Nephron progenitor cell (in vitro differentiated cells): Measurements from ENCODE around the gene IQCM.

Experiments used
- DNase-seq: peaks from one replicate; pipeline ENCODE4 v3.0.0; 2021
- H3K27ac Mint-ChIP-seq: 2 replicates; pipeline ENCODE4 v1.8.0; 2021; ENCODE audit warnings: mild to moderate bottlenecking, moderate library complexity, mixed read lengths
- H3K27me3 Mint-ChIP-seq: 2 replicates; pipeline ENCODE4 v1.8.0; 2021; ENCODE audit warnings: mild to moderate bottlenecking, low read depth, mixed read lengths; ENCODE audit not compliant: poor library complexity
- H3K36me3 Mint-ChIP-seq: 2 replicates; pipeline ENCODE4 v1.8.0; 2021; ENCODE audit warnings: low read depth, mixed read lengths
- H3K4me1 Mint-ChIP-seq: 2 replicates; pipeline ENCODE4 v1.8.0; 2021; ENCODE audit warnings: mixed read lengths
- H3K4me3 Mint-ChIP-seq: 2 replicates; pipeline ENCODE4 v1.8.0; 2021; ENCODE audit warnings: mild to moderate bottlenecking, moderate library complexity, mixed read lengths
- H3K9me3 Mint-ChIP-seq: 2 replicates; pipeline ENCODE4 v1.8.0; 2021; ENCODE audit warnings: mild to moderate bottlenecking, moderate library complexity, mixed read lengths
- CTCF ChIP-seq: fragments of 200-600 bp; sonication (generic); IDR thresholded peaks from 2 replicates; pipeline ENCODE4 v1.5.0; 2021; ENCODE audit warnings: antibody characterized with exemption

Gene IQCM

GRCh38 chr4:149790172-149790907 lies 25.3 kb downstream of the IQCM start:
- DNase-seq, result no peak
- no peaks in the 10 kb centered on the region for H3K36me3 Mint-ChIP-seq
- no peak overlapping the region for H3K4me3 Mint-ChIP-seq
- no peak overlapping the region for H3K27ac Mint-ChIP-seq
- no peak for TF ChIP-seq CTCF
- no peaks in the 10 kb centered on the region for H3K9me3 Mint-ChIP-seq
- H3K27me3 Mint-ChIP-seq, result peaks cover 4% of the 10 kb centered on the region
- H3K4me1 Mint-ChIP-seq, result no peaks in the 10 kb centered on the region

GRCh38 chr4:149788300-149788699 lies 27.3 kb downstream of the IQCM start:
- Mint-ChIP-seq H3K36me3 (no peaks in the 10 kb centered on the region), H3K4me1 (no peaks in the 10 kb centered on the region), H3K4me3 (no peak overlapping the region), H3K27ac (no peak overlapping the region), H3K27me3 (peaks cover 4% of the 10 kb centered on the region), H3K9me3 (no peaks in the 10 kb centered on the region)
- no peak for TF ChIP-seq CTCF
- DNase-seq, result no peak

- H3K9me3 Mint-ChIP-seq, result no peaks in the 10 kb centered on the region
Observed at GRCh38 chr4:149785696-149786431, 29.8 kb downstream of the IQCM start.

GRCh38 chr4:149784018-149784417 lies 31.6 kb downstream of the IQCM start:
- DNase-seq, result no peak
- Mint-ChIP-seq H3K27ac (no peak overlapping the region), H3K9me3 (no peaks in the 10 kb centered on the region), H3K36me3 (no peaks in the 10 kb centered on the region), H3K27me3 (no peaks in the 10 kb centered on the region), H3K4me1 (no peaks in the 10 kb centered on the region), H3K4me3 (no peak overlapping the region)
- no peak for TF ChIP-seq CTCF

More at GRCh38 chr4:149785696-149786431, 29.8 kb downstream of the IQCM start:
- no peaks in the 10 kb centered on the region for H3K36me3 Mint-ChIP-seq
- H3K27ac Mint-ChIP-seq, result no peak overlapping the region
- no peak for DNase-seq
- H3K4me3 Mint-ChIP-seq, result no peak overlapping the region
- H3K4me1 Mint-ChIP-seq, result no peaks in the 10 kb centered on the region
- H3K27me3 Mint-ChIP-seq, result peaks cover 4% of the 10 kb centered on the region
- no peak for TF ChIP-seq CTCF

- DNase-seq, result no peak
Observed at GRCh38 chr4:149781150-149781549, 34.5 kb downstream of the IQCM start.

More at GRCh38 chr4:149781150-149781549, 34.5 kb downstream of the IQCM start:
- no peak overlapping the region for H3K4me3 Mint-ChIP-seq
- no peak for TF ChIP-seq CTCF
- H3K4me1 Mint-ChIP-seq, result no peaks in the 10 kb centered on the region
- no peaks in the 10 kb centered on the region for H3K27me3 Mint-ChIP-seq
- H3K36me3 Mint-ChIP-seq, result no peaks in the 10 kb centered on the region
- no peaks in the 10 kb centered on the region for H3K9me3 Mint-ChIP-seq
- no peak overlapping the region for H3K27ac Mint-ChIP-seq
